Measurements from ENCODE around the gene NIT1. TPM values are rescaled to one million over a fixed set of nuclear protein-coding genes. Genes with fewer than 3 reads are reported as not detected.

The NIT1 gene
- total and polyA plus RNA-seq, 2 of the 13 experiments (the other 11 are each of a cell fraction or from before 2014, with no cell fraction given), result 22.7 to 31.0 TPM

- TF ChIP-seq, protein P1, sequence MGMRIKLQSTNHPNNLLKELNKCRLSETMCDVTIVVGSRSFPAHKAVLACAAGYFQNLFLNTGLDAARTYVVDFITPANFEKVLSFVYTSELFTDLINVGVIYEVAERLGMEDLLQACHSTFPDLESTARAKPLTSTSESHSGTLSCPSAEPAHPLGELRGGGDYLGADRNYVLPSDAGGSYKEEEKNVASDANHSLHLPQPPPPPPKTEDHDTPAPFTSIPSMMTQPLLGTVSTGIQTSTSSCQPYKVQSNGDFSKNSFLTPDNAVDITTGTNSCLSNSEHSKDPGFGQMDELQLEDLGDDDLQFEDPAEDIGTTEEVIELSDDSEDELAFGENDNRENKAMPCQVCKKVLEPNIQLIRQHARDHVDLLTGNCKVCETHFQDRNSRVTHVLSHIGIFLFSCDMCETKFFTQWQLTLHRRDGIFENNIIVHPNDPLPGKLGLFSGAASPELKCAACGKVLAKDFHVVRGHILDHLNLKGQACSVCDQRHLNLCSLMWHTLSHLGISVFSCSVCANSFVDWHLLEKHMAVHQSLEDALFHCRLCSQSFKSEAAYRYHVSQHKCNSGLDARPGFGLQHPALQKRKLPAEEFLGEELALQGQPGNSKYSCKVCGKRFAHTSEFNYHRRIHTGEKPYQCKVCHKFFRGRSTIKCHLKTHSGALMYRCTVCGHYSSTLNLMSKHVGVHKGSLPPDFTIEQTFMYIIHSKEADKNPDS (CRISPR knock-in tag; IDR thresholded peaks at IDR 0.05), result no peak
- TF ChIP-seq ZNF556 (CRISPR knock-in tag; IDR thresholded peaks at IDR 0.05; ENCODE audit: borderline replicate concordance), result 0 out of 2 replicates have a peak, but pooled peaks have one; percentile 31
- no peak for TF ChIP-seq ZNF138 (CRISPR knock-in tag; IDR thresholded peaks at IDR 0.05; ENCODE audit: low read depth)
- no peak for TF ChIP-seq E2F2 (CRISPR knock-in tag; IDR thresholded peaks at IDR 0.05; ENCODE audit: borderline replicate concordance)
- TF ChIP-seq GZF1 (CRISPR knock-in tag; IDR thresholded peaks at IDR 0.05), result no peak
- peak; percentile 88 for TF ChIP-seq CEBPB (IDR thresholded peaks at IDR 0.05; ENCODE audit: borderline replicate concordance, low read depth, low read length)
- no peak for TF ChIP-seq GPN1 (CRISPR knock-in tag; IDR thresholded peaks at IDR 0.05; ENCODE audit: borderline replicate concordance)
- no peak for TF ChIP-seq CHD4 (IDR thresholded peaks at IDR 0.05; ENCODE audit: borderline replicate concordance, low read length)
- peak; percentile 67 for TF ChIP-seq HOXA3 (CRISPR knock-in tag; IDR thresholded peaks at IDR 0.05)
- no peak for TF ChIP-seq KLF16 (CRISPR knock-in tag; IDR thresholded peaks at IDR 0.05)
- TF ChIP-seq, protein P2, sequence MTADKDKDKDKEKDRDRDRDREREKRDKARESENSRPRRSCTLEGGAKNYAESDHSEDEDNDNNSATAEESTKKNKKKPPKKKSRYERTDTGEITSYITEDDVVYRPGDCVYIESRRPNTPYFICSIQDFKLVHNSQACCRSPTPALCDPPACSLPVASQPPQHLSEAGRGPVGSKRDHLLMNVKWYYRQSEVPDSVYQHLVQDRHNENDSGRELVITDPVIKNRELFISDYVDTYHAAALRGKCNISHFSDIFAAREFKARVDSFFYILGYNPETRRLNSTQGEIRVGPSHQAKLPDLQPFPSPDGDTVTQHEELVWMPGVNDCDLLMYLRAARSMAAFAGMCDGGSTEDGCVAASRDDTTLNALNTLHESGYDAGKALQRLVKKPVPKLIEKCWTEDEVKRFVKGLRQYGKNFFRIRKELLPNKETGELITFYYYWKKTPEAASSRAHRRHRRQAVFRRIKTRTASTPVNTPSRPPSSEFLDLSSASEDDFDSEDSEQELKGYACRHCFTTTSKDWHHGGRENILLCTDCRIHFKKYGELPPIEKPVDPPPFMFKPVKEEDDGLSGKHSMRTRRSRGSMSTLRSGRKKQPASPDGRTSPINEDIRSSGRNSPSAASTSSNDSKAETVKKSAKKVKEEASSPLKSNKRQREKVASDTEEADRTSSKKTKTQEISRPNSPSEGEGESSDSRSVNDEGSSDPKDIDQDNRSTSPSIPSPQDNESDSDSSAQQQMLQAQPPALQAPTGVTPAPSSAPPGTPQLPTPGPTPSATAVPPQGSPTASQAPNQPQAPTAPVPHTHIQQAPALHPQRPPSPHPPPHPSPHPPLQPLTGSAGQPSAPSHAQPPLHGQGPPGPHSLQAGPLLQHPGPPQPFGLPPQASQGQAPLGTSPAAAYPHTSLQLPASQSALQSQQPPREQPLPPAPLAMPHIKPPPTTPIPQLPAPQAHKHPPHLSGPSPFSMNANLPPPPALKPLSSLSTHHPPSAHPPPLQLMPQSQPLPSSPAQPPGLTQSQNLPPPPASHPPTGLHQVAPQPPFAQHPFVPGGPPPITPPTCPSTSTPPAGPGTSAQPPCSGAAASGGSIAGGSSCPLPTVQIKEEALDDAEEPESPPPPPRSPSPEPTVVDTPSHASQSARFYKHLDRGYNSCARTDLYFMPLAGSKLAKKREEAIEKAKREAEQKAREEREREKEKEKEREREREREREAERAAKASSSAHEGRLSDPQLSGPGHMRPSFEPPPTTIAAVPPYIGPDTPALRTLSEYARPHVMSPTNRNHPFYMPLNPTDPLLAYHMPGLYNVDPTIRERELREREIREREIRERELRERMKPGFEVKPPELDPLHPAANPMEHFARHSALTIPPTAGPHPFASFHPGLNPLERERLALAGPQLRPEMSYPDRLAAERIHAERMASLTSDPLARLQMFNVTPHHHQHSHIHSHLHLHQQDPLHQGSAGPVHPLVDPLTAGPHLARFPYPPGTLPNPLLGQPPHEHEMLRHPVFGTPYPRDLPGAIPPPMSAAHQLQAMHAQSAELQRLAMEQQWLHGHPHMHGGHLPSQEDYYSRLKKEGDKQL (CRISPR knock-in tag; IDR thresholded peaks at IDR 0.05; ENCODE audit: low read depth), result no peak
- TF ChIP-seq, protein P3, sequence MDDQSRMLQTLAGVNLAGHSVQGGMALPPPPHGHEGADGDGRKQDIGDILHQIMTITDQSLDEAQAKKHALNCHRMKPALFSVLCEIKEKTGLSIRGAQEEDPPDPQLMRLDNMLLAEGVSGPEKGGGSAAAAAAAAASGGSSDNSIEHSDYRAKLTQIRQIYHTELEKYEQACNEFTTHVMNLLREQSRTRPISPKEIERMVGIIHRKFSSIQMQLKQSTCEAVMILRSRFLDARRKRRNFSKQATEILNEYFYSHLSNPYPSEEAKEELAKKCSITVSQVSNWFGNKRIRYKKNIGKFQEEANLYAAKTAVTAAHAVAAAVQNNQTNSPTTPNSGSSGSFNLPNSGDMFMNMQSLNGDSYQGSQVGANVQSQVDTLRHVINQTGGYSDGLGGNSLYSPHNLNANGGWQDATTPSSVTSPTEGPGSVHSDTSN (CRISPR knock-in tag; IDR thresholded peaks at IDR 0.05; ENCODE audit: borderline replicate concordance), result no peak
- no peak for TF ChIP-seq REST (IDR thresholded peaks at IDR 0.05; ENCODE audit: borderline replicate concordance in 1 of 2, low read depth in 1 of 2, low read length in 2 of 2)
- no peak for TF ChIP-seq SMC3 (IDR thresholded peaks at IDR 0.05; ENCODE audit: low read length)
Measured at GRCh38 chr1:161082996-161083747, 34.7 kb upstream of the NIT1 start (continued).
